Measurements from ENCODE around the gene RASGRF1. TPM values are rescaled to one million over a fixed set of nuclear protein-coding genes. Genes with fewer than 3 reads are reported as not detected.

The RASGRF1 gene
- total RNA-seq, 1 donor = not detected

GRCh38 chr15:78938658-78939488 is 151.7 kb downstream of the RASGRF1 start:
- peak; percentile 28 for DNase-seq (ENCODE audit: low read depth)
- H3K4me3 ChIP-seq (ENCODE audit: low read depth, low read length) = no peak overlapping the region
- TF ChIP-seq CTCF (IDR thresholded peaks at IDR 0.05; ENCODE audit: insufficient read depth, low read length) = no peak

- no peak for TF ChIP-seq CTCF (IDR thresholded peaks at IDR 0.05; ENCODE audit: insufficient read depth, low read length)
- H3K4me3 ChIP-seq (ENCODE audit: low read depth, low read length) = no peak overlapping the region
- DNase-seq (ENCODE audit: low read depth) = peak; percentile 82
These were observed 153.3 kb downstream of the RASGRF1 start for GRCh38 chr15:78937132-78937739.

- no peak overlapping the region for H3K4me3 ChIP-seq (ENCODE audit: low read depth, low read length)
- no peak for DNase-seq (ENCODE audit: low read depth)
- TF ChIP-seq CTCF (IDR thresholded peaks at IDR 0.05; ENCODE audit: insufficient read depth, low read length) = no peak
These were observed 155.9 kb downstream of the RASGRF1 start for GRCh38 chr15:78934655-78935023.

- no peak overlapping the region for H3K4me3 ChIP-seq (ENCODE audit: low read depth, low read length)
- peak; percentile 79 for DNase-seq (ENCODE audit: low read depth)
- no peak for TF ChIP-seq CTCF (IDR thresholded peaks at IDR 0.05; ENCODE audit: insufficient read depth, low read length)
These were observed 156.5 kb downstream of the RASGRF1 start for GRCh38 chr15:78933823-78934654.

- no peak overlapping the region for H3K4me3 ChIP-seq (ENCODE audit: low read depth, low read length)
These were observed 157.3 kb downstream of the RASGRF1 start for GRCh38 chr15:78933187-78933822.

More at GRCh38 chr15:78933187-78933822, 157.3 kb downstream of the RASGRF1 start:
- DNase-seq (ENCODE audit: low read depth) = no peak
- no peak for TF ChIP-seq CTCF (IDR thresholded peaks at IDR 0.05; ENCODE audit: insufficient read depth, low read length)
